Kasumi-1 (cell line): ENCODE measurements around the gene IL15RA.

Experiments used
- DNase-seq, 2 experiments: peaks; one replicate each; lab custom pipeline; 2025; lab: John Stamatoyannopoulos, UW

Gene IL15RA

GRCh38 chr10:5977471-5978229 lies at the start of gene IL15RA:
Gene IL15RA (minus strand): TSS chr10:5977543. CDS start chr10:5977492, 51 bp downstream.
- DNase-seq = peak; percentile 76 to 77

DNA sequence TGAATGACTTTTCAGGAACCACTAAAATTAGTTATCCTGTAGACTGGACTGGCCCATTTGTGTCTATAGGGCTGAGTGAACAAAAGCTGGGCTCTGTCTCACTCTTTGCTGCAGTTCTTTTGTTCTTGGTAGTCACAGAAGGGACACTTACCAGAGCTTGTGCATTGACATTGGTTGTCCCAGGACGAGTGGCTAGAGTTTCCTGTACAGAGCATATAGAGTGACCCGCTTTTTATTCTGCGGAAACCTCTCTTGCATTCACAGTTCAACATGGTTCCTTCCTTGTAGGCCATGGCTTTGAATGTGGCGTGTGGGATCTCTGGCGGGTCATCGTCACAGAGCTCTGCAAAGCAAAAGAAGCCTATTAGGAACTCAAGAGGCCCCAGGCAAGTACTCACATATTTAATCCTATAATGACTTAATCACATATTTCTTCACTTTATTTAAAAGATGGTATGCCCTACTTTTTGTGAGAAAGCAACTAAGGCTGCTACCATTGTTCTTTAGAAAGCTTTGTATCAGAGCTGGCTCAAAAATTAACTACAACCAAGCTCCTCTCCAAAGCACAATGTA lies 48.4 kb upstream of the IL15RA start:
- DNase-seq = no peak

- DNase-seq = no peak
Observed at GRCh38 chr10:6024334-6024682, 47.0 kb upstream of the IL15RA start.

DNA sequence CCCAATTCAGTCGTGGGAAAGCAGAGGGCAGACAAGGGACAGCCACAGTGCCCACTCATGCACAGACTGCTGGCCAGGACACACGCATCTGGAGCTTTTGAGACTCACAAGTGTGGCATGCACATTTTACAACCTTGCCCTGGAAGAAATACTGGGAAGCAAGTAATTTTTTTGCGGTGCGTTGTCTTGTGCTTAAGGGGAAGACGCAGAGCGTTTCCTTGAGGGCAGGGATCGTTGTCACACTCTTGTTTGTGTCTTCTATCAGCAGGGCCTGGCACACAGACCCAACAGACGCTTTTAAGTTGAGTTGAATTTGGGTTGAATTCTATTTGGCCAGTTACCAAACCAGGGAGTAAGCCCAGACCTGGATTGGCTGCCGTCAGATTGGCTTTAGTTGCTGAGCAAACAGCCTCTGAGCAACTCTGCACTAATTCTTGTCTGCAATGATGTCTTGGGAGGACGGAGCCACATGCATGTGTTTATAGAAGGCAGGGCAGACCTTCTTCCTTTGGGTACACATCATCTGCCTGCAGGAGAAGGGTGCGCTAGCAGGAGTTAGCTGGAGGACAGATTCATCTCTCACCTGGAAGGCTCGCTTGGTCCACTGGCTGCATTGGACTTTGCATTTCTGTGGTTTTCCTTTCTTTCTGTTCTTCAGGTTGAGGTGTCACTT lies 46.5 kb upstream of the IL15RA start:
- DNase-seq = no peak

DNA sequence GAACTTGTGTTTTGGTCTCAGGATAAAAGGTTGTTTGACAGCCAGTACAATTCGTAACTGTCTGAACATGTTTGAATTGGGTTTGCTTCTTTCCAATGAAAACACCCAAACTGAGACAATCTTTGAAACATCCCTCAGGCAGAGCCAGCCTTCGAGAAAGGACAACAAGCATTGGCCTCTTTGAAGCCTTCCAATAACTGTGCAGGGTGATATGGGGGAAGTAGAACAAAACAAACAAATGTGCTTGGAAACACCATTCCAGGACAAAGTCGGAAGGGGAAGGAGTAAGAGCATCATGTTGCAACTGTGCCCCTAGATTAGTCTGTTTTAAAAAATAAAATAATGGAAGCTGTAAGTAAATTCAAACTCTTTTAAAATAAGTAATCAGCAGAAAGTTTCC lies 45.3 kb upstream of the IL15RA start:
- DNase-seq = no peak

DNA sequence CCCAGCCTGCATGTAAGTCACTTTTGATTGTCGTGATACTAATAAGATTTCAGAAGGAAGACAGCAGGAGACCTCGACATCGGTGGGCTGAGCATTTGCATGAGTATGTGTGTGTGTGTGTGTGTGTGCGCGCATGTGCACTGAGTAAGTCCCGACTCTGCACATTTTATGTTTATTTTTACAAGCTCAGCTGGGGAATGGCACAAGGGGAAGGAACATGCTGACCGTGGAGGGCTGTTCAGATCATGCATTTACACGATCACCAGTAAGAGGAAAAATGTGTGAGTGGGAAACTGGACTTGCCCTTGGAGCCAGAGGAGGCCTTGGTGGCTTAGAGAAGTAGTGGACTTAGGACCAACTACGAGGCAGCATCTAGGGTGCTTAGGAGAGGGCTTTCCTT lies 43.5 kb upstream of the IL15RA start:
- no peak for DNase-seq

DNA sequence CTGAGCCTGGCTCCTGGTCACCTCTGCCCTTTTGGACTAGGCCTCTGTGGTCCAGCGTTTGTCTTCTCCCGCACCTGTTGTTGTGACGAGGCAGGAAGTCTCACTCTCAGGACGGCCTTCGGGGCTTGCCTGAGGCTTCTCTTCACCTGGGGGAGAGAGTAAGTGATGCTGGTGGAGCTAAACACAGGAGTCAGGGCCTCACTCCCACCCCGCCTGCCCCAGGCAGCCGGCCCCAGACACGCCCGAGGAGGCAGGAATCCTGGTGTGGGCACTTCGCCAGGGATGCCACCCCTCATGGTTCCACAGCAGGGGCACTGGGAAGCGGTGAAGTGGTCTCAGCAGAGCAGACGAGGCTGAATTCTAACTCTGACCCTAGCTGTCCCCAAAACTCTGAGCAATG lies 42.5 kb upstream of the IL15RA start:
- DNase-seq = no peak

- DNase-seq = no peak
Observed at GRCh38 chr10:6019010-6019782, 41.9 kb upstream of the IL15RA start.

DNA sequence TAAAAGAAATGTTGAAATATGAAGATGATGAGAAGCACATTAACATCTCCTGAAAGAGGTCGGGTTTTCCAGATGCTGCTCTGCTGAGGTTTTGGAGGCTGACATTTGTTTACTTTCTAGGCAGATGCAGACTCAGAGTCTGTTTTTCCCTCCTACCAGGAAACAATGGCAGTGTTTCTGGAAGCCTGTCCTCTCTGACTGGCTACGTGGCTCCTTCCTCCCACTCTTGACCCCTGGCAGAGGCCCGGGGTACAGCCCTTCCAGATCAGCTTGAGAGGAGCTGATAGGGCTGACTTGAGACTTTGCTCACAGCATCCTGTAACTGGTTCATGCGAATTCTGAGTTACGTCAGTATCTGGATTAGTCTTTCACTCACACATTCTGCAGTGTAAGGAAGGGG lies 41.1 kb upstream of the IL15RA start:
- no peak for DNase-seq

DNA sequence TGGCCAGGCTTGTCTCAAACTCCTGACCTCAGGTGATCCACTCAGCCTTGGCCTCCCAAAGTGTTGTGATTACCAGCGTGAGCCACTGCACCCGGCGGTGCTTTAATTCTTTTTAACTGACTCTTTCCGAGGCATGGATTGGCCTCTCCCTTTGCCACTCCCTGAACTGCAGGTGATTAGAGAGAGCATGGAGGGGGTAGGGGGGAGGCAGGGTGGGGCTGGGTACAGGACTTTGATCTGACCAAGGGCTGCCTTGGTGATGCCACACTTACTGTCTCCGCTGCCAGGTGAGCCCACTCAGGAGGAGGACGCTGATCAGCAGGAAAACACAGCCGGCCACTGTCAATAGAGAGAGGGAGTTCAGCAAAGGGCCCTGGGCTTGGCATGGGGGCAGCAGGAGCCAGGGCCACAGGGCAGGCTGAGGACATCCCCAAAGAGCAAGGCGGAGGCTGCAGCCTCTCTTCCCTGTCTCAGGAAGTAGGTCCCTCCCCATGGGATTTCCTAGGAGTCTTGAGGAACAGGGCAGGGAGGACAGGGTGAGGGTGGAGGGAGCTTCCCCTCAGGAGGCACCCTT lies 40.5 kb upstream of the IL15RA start:
- DNase-seq = no peak

DNA sequence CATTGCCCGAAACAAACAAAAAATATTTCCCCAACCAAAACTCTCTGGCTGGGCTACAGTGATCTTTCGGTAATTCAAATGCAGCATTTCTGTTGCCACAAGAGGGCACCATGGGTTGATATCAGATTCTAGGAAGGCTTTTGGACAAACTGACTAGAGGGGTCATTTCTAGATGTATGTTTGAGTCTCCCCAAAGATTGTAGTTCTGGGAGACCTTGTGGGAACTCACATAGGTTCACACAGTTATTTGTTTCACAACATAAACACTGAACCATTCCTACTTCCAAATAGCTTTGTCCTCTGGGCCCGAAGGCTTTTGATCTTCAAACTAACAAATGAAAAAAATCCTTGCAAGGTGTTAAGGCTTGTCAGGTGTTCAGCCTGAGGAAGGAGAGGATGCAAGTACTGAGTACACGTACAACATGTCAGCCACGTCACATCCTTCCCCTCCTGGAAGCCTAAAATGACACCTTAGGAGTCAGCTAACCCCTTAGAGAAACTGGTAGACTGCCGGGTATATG lies 37.0 kb upstream of the IL15RA start:
- DNase-seq = peak; percentile 72 to 90

- no peak for DNase-seq
Observed at GRCh38 chr10:6013413-6014192, 36.3 kb upstream of the IL15RA start.

- no peak for DNase-seq
Observed at GRCh38 chr10:6012121-6012905, 35.0 kb upstream of the IL15RA start.

GRCh38 chr10:6011558-6011957 lies 34.2 kb upstream of the IL15RA start:
- no peak for DNase-seq

DNA sequence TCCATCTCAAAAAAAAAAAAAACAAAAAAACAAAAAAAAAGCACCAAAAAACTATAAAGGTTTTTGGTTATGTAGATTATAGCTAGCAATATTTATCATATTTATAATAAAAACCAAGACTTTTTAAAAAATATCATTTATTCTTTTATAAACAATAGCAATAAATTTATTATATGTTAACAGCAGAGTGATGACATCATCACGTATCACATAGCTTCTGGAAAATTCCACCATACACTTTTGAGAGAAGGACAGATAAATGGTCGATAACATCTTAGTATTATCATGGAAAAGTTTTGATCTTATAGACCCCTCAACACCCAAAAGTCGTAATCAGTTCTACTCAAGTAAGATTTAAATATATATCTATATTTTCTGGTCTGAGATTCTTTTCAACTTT lies 33.2 kb upstream of the IL15RA start:
- DNase-seq = no peak

GRCh38 chr10:6009961-6010360 lies 32.6 kb upstream of the IL15RA start:
- DNase-seq = no peak

DNA sequence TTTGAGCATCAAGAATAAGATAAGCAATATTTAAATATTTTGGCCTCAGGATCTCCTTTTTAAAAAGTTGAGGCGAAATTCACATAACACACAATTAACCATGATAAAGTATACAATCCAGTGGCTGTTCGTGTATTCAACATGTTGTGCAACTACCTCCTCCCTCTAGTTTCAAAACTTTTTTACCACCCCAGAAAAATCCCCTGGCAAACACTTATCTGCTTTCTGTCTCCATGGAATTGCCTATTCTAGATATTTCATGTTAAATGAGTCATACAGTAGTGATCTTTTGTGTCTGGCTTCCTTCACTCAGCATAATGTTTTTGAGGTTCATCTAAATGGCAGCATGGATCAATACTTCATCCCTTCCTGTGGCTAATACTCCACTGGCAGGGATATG lies 31.8 kb upstream of the IL15RA start:
- DNase-seq = no peak

DNA sequence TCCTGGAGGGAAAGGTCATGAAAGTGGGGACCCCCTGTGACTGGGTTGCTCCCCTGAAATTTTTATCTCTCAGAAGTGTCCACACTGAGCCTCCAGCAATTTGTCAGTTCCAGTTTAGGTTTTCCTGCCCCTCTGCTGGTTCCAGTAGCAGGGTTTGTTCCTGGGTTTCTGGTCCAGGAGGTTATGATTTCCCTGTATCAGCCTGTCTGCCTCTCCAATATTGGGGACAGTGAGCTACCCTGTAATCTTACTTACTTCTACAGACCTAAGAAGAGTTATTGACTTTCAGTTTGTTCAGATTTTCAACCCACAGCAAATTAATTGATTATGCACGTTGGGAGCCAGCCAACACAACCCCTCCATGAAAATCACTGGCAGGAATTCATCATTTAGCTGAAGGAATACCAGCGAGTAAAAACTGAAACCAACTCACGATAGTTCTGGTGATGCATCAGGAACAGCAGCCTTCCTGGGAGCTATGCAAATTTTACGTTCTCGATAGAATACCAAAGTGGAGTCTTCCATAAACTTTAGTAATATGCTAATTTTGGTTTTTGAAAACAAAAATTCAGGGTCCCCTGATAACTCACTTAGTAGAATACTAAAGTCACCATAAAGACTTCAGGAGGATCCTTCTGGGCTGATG lies 31.3 kb upstream of the IL15RA start:
- DNase-seq = no peak

DNA sequence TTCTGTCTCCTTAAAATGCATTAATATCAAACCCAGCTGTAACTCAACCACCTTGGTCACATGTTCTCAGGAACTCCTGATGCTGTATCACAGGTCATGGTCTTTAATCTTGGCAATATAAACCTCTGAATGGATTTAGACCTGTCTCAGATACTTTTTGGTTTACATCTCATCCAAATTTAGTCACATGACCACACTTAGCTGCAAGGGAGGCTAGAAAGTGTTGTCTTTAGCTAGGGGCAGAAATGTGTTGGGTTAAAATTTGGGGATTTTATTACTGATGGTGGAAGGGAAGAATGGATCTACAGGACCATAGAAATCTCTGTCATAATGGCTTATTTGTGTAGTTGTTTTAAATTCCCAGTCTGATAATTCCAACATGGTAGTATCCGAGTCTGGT lies 29.6 kb upstream of the IL15RA start:
- no peak for DNase-seq

GRCh38 chr10:6006546-6006945 lies 29.2 kb upstream of the IL15RA start:
- DNase-seq = no peak
